Fibroblast of upper back skin (primary cell): ENCODE measurements around the gene CMBL.
"Not testable (repeated sequence)": the region's sequence is repeated elsewhere in the genome, so short reads cannot be mapped to it uniquely, and the experiment has no call there.

Source experiments
- DNase-seq: peaks from one replicate; pipeline ENCODE4 v3.0.0-alpha.2; 2013

Gene CMBL

GRCh38 chr5:10307206-10308148, at the start of gene CMBL:
Gene CMBL (minus strand): TSS chr5:10307902. CDS start chr5:10290762, 17,140 bp downstream.
- DNase-seq, result peak; percentile 49

DNA sequence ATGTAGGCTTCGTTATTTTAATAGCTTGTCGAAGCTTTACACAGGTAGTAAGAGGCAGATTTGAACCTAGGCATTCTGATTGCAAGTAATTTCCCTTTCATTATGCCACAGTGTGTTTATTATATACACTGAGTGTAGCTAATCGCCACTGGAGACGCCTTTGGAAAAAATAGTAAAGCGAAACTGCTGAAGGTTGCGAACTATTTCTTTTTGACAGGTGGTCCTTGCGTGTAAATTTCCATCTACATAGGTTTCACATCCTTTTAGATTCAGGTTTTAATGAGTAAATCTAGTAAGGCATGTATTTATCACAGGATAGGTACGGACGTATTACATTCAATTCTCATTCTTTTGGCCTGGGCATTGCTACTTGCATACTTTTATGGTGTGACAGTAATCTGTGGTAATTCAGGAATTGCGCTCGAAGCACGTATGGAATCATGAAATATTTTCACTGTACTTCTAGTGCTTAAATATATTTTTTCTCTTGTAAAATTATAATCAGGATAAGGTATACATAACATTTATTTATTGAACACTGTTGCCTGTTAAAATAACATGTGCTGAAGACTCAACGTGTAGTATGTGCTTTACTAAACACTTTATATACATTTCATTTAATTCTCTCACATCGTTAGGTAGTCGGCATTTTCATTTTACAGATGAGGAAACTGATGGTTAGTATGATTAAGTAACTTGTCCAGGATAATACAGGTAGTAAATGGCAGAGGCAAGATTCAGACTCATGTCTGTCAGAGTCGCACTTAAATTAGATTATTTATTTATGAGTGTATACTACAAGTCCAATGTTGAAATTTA, 47.6 kb upstream of the CMBL start:
- peak; percentile 82 for DNase-seq

DNA sequence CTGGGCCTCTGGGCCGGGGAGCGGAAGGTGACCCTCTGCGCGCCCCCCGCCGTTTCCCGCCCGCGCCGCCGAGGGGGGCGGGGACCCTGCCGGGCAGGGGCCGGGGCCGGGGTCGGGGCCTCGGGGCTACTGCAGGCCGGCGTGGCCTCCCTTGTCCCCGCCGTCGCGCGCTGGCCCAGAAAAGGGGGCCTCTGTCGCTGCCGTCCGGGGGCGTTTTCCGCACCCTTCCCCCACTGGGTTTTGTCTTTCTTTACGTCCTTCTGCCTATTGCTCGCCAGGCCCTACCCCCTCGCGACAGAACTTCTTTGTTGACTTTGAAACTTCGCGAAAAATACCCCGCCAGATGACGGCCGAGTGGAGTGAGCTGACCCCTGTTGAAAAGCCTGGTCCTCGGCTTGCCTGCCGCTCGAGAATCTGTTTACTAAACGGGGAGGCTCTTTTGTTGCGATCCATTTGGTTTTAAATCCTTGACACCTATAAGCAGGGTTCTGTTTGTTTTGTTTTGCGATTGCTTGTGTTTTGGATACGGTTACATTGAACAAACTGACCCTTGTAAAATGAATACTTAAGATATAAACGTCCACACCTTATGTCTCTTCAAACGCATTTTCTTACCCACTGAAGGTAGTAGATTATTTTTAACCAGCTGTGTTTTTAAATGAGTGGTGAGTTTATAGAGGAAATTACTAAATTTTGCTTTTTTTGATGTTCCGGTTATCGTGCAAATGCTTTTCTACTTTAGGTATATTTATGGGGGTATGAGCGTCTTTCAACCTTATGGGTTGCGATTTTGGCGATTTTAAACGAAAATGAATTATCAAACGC, 46.6 kb upstream of the CMBL start:
- DNase-seq, result no peak

DNA sequence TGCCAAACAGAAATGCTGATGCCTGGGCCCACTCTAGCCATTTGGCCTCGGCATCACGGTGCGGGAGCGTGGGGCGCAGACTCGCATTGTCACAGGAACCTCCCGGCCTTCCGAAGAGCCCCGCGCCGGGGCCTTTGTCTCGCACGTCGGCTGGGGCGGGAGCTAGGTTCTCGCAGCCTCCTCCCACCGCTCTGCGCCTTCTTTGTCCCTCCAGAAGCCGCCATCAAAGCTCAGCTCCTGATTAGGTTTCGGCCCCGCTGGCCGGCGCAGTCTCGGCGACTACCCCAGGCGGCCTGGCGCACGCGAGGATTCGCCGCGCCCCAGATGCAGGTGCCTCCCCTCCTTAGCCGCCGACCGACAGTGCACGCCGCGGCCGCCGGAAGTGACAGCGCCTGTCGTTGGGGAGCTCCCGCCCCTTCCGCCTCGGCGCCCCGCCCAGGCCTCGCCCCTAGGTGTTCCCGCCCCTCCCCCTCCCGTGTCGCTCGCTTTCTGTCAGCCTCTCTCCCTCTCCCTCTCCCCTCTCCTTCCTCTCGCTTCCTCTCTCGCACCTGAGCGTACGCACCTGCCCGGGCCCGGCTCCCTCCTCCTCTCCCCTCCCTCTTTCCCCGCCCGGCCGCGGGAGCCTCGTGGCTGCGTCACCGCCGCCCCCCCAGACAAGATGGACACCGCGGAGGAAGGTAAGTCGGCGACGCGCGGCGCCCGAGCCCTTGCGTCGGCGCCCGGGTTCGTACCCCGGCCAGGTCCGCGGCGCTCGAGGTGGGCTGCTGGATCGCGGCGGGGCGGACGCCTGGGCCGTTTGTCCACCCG, 45.7 kb upstream of the CMBL start, which contains the start of gene MARCHF6:
MARCHF6 (plus strand) TSS at position 455 of the 807 bp plus-strand sequence; CDS start at position 659, 204 bp downstream.
- peak; percentile 90 for DNase-seq

GRCh38 chr5:10352430-10353240, 44.9 kb upstream of the CMBL start:
- DNase-seq, result no peak

DNA sequence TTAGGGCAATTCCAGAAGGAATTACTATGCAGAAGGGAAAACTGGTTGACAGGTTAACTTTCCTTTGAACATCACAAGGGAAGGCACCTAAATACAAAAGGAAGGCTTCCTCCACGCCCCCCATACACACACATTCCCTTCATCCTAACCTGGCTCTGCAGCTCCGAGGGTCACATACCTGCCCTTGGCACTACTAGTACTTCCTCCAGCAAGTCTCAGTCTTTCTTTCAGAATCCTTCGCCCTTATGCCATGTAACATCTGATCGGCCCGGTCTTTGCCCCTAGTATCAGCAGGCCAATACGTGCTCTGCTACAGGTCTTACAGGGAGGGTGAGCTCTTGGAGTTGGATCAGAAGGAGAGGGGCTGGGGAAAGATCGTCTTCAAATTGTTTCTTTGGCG, 44.2 kb upstream of the CMBL start:
- DNase-seq, result no peak

GRCh38 chr5:10351199-10351905, 43.6 kb upstream of the CMBL start:
- peak; percentile 80 for DNase-seq

GRCh38 chr5:10348258-10348657, 40.6 kb upstream of the CMBL start:
- no peak for DNase-seq

DNA sequence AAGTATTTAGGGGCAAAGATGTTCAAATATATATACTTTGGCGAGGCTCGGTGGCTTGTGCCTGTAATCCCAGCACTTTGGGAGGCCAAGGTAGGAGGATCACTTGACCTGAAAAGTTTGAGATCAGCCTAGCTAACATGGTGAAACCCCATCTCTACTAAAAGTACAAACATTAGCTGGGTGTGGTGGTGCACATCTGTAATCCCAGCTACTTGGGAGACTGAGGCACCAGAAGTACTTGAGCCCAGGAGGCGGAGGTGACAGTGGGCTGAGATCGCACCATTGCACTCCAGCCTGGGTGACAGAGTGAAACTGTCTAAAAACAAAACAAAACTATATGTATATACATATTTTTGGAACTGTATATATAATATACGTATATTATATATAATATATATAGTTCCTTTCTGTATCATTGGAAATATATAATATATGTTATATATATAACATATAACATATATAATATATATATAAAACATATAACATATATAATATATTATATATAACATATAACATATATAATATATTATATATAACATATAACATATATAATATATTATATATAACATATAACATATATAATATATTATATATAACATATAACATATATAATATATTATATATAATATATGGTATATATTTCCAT, 36.9 kb upstream of the CMBL start:
- not testable (repeated sequence) for DNase-seq

GRCh38 chr5:10343486-10343885, 35.8 kb upstream of the CMBL start:
- no peak for DNase-seq

GRCh38 chr5:10339958-10340357, 32.3 kb upstream of the CMBL start:
- DNase-seq, result no peak

- DNase-seq, result no peak
Observed at GRCh38 chr5:10339058-10339811, 31.5 kb upstream of the CMBL start.

GRCh38 chr5:10338686-10339057, 31.0 kb upstream of the CMBL start:
- DNase-seq, result no peak

- DNase-seq, result no peak
Observed at GRCh38 chr5:10337986-10338385, 30.3 kb upstream of the CMBL start.

GRCh38 chr5:10337107-10337506, 29.4 kb upstream of the CMBL start:
- DNase-seq, result no peak

DNA sequence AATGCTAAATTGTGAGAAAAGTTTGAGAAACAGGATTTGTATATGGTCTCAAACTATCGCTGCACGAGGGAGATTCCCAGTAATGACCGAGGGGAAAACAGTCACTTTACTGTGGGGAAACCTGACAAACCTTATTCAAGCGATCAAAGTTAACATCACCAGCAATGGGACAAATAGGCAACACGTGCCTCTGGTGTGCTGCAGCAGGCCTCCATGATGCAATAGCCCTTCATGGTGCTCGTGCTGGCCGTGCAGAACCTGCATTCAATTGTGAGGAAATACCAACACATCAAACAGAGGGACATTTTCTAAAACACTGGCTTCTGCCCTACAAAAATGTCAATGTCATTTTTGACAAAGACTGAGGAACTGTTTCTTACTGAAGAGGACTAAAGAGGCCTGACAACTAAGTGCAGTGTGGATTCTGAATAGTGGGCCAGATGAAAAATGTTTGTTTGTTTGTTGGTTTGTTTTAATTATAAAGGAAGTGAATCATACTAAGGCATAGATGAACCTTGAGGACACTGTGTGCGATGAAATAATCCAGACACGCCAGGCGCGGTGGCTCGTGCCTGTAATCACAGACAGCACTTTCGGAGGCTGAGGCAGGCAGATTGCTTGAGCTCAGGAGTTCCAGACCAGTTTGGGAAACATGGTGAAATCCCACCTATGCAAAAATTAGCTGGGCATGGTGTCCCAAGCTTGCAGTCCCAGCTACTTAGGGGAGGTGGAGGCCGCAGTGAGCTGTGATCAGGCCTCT, 28.2 kb upstream of the CMBL start:
- DNase-seq, result no peak

DNA sequence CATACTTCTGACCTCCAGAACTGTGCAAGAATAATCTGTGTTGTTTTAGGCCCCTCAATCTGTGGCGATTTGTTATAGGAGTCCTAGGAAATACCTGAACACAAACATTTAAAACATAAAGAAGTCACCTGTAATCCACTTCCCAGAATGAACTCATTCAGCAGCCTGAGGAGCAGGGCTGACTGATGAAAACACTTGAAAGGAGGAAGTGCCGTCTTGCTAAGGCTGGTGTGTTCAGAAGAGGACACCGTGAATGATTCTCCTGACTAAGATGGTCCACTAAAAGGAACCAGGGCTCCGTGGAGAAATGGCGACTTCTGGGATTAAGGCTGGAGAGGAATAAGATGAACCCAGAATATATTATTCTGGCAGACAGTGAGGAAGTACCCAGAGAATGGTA, 27.1 kb upstream of the CMBL start:
- DNase-seq, result no peak
